Measurements from ENCODE around the gene ELAVL2.

Gene ELAVL2

DNA sequence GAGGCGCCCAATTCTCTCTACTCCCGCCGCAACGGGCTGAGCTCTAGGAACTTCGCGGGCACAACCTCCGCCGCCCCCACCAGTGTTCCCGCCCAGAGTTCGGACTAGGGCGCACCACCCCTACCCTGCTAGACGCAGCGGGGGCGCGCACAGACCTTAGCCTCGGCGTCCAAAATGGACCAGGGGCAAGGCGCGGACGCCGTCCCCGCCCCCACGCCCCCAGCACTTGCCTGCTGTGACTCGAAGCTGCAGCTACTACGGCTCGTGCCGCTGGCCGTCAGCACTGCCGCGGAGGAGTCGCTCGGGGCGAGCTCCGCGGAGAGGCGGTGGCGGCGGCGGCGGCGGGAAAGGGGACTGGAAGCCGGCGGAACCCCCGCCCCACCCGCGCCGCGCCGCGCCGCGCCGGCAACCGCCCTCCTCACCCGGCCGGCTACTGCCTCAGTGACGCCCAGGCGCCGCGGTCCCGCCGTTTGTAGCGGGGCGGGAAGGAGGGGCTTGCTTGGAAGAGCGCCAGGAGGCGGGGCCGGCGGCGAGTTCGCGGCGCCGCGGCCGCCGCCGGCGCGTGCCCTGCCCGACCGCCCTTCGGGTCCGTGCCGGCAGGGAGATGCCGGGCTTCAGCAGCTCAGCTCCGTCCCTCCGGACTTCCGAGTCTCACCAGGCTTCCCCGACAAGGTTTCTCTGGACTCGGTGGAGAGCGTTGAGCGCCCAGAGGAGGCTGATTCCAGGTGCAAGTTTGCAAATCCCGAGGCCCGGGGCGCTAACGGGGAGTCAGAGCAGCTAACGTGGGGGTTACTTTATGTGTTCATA lies 4.5 kb downstream of the ELAVL2 start:
- no peak for DNase-seq (ENCODE audit: low read depth)

DNA sequence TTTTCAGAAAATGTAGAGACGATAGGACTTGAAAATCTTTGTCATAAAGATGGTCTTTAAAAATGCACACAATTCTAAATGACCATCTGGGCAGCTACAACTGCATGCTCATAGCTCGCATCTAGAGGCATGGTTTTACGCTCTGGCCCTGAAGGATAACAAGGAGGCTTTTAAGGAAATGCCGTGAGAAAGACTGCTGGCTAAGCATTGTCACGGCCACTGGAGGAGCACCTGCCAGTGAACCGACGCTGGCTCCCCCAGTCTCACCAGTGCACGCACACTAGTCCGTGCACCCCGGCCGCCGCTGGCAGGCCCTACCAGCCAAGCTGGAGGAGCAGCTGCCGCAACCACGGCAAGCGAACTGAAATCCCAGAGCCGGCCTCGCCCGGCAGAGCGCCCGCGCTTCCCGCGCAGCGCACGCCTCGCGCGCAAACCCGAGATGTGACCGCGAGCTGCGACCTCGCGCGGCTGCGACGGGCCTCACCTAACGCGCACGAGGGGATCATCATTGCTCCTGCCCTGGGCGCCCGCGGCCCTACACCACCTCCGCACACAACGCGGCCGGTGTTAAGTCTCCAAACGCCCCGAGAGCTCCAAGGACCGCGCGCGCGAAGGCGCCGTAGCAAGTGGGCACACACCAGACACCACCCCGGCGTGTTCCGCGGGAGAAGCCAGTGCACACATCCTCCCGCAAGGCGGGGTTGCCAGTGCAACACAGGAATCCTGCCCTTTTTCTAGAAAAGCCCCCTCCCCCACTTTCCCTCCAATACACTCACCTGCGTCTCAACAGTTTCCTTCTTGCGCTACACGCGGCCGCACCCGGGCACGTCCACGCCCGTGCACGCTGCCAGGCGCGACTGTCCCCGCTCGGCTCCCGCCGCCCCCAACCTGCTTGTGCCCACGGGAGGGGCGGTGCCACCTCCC lies 5.3 kb downstream of the ELAVL2 start:
- no peak for DNase-seq (ENCODE audit: low read depth)

DNA sequence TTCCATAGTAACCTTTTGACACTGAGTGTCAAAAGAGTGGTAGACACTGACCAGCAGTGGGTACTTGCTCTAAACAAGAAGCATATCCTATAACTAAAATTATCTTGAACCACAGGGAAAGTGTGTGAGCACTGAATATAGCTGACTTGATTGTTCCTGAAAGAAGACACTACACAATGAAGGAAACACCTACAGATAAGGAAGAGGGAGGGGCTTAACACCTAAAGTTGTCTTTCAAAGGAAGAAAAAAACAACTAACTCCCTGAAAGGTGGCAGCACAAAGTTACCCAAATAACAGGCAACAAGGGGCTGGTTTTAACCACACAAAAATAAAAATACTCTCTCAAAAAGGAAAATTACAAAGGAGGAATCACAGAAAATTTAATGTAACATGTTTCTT lies 6.6 kb downstream of the ELAVL2 start:
- DNase-seq (ENCODE audit: low read depth), result no peak

DNA sequence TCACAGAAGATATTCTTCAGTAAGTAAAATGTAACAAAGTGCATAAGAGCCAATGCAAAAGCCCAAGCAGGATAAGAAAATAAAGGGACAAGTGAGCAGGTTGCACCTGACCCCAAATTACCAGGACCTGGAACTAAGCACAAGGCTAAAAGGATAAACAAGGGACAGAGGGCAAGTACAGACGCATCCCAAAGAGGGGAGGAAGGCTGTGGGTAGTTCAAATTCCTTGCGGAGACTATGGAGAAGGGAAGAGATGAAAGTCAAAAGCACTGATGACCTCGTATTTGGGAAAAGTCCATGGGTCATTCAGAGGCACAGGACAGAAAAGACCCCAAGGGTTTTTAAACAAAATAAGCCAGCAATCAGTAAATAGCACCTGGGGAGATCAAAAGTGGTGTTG lies 11.8 kb downstream of the ELAVL2 start:
- no peak for DNase-seq (ENCODE audit: low read depth)

DNA sequence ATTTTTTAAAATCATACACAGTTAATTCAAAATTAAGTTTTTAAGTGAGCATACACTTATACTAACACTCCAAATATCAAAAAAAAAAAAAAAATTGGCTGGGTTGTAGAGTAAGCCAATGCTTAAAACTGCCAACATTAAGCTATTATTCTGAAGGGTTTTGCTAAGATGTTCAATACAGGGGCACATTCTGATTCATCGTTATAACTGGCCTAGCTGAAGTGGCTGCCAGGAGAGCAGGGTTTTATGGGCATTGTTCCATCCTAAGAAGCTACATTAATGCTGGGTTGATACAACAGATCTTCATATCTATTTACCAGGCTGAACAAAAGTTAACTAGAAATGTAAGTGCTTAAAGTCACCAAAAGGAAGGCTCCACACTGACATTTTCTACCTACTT lies 13.4 kb downstream of the ELAVL2 start:
- no peak for DNase-seq (ENCODE audit: low read depth)

DNA sequence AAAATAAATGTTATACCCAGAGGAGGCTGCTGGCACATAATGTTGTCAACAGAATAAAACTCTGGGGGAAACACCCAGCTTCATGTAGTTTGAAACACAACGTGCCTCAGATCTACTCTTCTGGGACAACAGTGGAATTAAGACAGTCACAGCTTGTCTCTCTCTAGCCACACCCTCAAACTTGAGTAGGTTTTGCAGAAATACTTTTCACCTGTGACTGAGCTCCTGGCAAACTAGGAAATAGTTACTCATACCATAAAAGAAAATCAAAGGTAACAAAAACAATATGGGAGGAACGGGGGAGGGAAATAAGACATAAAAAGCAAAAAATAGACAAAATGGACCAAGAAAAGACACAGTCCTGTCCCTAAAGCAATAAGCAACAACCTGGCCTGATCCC lies 14.4 kb downstream of the ELAVL2 start:
- DNase-seq (ENCODE audit: low read depth), result no peak

DNA sequence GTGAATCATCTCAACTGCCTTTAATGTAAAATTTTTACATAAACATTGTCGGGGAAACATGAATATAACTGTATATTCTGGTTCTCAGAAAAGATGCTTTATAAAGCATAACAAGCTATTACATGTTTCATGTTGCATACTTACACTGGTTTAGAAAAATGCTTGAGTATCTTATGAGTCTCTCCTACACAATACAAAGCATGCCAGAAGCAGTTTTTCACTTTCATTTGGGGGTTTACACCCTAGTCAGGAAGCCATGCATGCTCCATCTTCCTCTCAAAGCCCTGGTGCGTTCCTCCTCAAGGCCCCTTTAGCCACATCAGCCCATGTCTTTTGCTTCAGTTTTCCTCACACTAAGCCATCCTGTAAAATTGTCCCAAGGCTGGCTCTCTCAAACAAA lies 22.8 kb downstream of the ELAVL2 start:
- DNase-seq (ENCODE audit: low read depth), result no peak

DNA sequence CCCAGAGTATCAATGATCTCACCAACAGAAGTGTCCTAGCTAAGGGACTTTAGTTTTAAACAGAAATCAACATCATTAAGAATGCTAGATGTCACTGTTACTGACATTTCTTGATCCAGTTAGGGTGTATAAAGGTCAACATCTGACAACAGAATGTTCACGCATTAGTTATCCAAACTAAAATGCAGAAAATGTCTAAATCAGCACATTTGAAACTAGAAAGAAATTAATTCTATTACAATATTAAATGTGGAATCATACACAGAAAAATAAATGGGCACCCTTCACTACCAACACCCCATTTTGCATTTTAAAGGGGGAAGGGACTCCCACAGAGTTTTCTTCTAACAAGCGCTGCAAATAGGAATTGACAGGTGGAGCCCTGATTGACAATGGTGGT lies 24.5 kb downstream of the ELAVL2 start:
- no peak for DNase-seq (ENCODE audit: low read depth)

DNA sequence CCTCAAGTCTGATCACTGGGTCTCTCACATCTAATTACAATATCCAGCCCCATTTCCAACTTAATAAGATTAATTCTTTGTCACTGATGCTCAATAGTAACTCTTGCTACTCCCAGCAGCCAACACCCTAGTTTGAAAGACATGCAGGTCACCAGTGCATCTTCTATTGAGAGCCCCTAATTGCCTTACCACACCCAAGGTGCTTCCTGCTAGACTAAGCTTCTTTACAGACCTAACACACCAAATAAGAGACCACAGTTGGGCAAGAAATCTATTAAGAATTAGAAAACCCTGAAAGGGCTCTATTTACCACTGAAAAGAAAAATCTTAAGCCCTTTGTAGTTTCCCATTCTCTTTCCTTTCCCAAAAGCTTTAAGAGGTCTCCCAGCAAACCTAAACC lies 26.5 kb downstream of the ELAVL2 start:
- DNase-seq (ENCODE audit: low read depth), result no peak

DNA sequence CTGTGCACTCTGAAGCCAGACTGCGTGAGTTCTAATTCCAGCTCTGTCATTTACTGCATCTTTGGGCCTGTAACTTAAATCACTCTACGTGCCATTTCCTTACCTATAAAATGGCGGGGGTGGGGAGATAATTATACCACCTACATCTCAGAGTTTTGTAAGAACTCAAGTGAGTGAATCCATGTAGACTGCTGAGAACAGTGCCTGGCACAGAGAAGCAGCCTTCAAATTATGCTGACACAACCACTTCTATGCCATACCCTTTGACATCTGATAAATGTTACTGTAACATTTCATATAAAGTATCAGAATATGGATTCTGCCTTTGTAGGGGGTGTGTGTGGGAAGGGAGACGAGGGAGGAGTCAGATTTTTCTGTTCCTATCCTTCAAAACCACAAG lies 27.7 kb downstream of the ELAVL2 start:
- no peak for DNase-seq (ENCODE audit: low read depth)

DNA sequence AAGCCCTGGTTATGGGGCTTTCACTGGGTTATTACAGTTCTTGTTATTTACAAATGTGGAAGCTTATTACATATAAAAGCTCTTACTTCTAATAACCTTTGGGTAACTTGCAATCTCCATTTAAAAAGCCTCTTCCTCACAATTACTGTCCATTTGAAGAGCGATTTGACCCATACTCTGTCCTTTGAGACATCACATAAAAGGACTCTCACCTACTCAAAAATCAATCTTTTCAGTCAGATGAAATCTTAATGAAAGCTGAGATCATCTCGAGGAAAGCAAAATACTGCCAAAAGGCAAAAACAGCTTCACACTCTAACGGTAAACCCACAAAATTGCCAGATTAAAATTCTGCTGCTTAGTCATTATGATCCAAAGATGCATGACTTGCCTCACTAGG lies 29.8 kb downstream of the ELAVL2 start:
- DNase-seq (ENCODE audit: low read depth), result no peak

DNA sequence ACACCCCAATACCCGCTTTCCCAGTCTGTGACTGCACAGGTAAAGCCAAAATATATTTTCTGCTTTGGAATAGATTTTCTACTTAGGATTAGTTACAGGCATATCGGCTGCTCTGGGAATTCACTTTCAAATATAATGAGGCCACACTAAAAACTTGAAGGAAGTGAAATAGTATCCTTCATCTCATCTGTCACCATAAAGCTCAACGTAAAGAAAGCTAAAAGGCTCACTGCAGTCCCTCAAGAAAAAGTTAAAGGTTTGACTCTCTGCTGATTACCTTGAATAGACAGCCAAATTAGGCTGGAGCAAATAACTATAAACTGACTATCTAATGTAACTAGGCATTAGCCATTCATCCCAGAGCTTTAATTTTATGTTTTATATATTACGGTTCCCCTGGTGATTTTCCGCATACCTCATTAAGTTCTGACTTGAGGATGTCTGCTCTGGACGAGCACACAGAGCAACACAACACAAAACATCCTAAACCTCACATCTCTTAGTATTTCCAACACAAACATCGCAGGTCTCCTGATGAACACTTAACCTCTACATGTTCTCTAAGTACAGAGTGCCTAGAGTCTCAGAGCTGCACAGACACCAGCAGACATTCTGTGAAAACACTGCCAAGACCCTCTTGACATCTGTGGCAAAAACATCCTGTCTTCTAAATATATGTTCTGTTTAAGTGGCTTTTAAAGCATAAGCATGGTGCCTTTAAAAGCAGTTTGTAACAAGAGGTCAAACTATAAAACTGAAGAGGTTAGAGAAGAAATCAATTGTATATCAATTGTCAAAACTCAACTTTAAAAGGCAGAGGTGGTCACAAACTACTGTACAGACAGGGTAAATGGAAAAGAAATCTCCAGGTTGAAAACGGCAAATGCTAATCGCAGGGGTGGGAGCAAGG lies 35.4 kb downstream of the ELAVL2 start:
- DNase-seq (ENCODE audit: low read depth), result no peak

DNA sequence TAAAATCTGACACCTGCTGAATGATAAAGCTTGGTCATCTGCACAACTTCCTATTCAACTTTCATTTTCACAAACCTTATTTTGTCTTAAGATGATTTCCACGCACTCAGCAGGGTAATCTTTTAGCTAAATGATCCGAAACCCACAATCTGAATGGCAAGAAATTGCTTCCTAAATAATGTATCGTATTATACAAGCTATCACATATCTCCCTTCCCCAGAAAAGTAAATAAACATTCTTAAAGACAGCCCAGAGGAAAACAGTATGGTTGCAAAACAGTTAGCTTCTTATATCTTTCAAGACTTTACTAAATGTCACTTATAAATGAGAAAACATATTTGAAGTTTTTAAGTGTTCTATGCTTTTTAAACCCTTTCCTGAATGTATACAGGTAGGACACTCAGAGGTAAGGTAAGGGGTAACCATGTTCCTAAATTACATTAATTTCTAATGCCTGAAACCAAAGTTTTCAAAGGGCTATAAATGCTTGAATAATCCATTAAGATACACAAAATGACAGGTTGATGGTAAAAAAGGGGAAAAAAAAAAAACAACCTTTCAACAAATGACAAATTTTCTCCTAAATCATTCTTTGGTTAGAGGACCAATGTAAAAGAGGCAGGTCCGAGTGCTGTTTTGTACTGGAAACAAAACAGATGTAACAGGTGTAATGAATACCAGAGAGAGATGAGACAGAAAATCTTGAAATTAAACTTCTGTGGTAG lies 36.3 kb downstream of the ELAVL2 start:
- no peak for DNase-seq (ENCODE audit: low read depth)

DNA sequence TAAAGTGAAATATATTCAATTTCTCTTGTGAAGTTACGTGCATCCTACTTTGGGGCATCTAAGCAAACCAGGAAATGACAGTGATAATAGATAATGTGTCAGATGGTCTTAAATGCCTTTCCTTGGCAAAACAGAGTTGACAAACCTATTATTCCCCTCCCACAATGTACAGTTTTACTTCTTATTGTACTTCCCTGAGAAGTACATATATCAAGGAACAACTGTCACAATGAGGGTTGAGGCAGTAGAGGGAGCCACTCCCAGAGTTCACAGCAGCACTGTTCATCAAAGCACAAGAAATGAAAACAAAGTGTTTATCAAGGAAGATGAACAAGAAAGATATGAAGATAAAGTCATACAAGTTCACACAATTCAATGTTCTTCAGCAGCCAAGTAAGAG lies 41.1 kb downstream of the ELAVL2 start:
- no peak for DNase-seq (ENCODE audit: low read depth)

DNA sequence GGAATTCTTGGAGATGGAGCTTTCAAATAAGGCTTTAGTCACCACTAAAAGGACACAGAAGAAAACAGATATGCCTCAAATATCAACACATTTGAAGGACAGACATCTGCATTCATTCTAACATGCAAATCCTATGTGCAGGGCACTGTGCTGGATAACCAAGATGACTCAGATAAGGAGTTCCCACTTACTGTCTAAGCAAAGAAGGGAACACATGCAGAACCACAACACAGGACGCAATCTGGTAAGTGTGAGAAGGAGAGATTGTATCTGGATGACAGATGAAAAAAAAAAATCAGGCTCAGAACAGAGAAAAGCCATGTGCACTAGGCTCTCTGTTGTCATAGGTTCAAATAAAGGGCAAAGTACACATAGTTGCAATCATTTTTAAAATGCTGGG lies 42.5 kb downstream of the ELAVL2 start:
- no peak for DNase-seq (ENCODE audit: low read depth)

DNA sequence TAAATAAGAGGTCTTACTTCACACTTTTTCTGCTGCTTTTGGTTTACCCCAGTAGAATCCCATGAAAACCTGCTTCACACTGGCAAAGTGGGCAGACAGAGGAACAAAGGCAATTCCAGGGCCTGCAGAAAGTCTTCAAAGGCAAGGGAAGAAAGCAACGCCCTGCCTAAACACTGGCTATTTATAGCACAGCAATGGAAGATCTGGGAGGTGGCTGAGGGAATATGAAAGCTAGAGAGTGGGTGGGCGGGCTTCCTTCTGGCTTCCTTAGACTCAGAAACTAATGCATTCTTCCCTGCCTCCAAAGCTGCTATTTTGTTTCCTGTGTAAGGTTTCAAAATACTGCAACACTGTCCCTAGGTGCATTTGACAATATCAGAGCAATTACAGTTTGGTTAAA lies 46.8 kb downstream of the ELAVL2 start:
- no peak for DNase-seq (ENCODE audit: low read depth)

DNA sequence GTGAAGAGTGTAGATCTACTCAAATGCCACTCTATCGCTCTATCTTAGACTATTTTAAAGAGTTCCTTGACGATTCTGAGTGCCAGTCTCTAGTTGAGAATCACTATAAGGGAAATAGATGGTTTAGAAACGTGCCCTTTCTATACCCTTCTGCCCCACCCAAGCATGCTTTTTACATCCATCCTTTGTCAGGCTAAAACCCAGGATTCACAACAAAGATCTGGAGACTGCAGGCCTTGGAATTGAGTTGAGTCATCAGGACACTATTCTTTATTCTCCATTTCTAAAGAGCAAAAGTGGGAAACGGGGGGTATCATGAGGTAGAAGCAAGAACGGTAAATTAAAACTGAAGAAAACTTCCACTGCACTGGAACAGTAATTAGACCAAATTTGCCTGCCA lies 48.7 kb downstream of the ELAVL2 start:
- DNase-seq (ENCODE audit: low read depth), result no peak

DNA sequence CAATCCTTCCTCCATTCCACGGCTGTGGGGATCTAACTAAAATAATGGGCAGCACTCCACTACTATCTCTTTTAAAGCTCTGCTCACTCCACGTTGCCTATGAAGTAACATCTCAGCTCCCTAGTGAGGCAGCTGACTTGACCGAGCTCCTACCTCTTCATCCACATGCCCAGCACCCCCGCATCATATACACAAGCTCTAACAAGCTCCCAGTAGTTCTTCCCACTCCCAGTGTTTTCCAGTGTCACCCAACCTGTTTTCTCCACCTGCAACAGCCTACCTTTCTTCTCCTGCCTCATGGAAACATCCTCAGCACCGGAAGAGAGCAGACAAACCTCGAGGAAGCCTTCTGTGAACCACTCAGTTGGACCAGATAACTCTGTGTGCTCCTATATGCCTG lies 50.5 kb downstream of the ELAVL2 start:
- DNase-seq (ENCODE audit: low read depth), result no peak

DNA sequence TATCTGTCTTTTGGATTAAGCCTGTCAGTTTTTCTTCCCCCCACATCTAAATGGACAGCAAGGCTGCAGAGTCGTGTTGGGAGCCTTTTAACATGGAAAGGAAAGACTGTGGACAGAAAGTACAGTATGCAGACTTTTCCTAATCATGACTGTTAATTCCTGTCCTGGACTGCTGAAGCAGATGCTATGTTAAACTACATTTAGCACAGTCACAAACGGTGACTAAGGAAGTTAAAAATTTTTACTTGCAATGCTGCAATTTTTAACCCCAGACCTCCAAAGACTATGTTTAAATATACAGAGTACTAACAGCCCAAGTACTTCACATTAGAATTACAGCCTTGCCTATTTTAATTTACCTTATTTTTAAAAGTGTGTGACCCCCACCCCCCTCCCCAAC lies 51.8 kb downstream of the ELAVL2 start:
- DNase-seq (ENCODE audit: low read depth), result no peak

DNA sequence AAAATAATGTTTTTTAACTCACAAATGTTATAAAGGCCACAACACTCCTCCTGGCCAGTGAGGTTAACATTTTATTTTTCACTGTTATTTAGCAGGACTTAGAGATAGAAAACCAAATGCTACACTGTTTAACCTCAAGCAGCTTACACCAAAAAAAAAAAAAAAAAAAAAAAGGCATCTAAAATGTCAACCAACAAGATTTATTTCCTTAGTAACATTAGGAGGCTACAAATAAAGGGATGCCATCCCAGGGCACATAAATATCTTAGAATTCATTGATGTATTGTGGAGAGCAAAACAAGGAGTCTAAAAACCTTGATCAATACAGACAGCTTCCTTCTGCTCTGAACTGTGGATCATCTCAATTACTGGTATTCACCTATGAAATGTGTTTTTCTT lies 53.7 kb downstream of the ELAVL2 start:
- DNase-seq (ENCODE audit: low read depth), result no peak

DNA sequence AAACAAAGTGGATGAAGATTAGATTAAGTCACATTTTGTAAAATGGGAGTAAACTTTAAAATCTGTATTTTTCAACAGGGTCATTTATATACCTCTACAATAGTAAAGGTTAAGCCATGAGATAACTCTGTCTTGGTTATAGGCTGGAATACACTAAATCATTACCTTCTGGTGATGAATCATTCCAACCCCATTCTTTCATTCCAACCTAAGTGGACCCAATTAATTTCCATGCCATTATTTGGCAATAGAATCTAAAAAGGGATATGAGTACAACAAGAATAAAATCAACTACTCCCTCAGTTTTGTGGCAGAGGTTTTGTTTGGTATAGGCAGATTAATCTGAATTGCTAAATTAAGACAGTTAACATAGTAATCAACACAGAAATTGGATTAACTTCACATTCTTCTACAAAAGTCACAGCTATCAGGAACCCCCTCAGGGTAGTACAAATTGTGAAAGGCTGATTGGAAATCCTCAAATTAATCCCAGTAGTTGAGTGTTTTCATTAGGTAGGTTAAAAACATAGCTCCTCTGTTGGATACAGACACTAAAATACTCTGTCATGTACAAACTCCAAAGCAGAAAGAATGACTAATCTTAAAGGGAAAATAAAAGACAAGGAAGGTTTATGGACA lies 54.2 kb downstream of the ELAVL2 start:
- no peak for DNase-seq (ENCODE audit: low read depth)
